GM12878 (cell line): ENCODE results near the gene DAAM2. TPM values are rescaled to one million over a fixed set of nuclear protein-coding genes. Genes with fewer than 3 reads are reported as not detected.

Source experiments
- ATAC-seq: fragments of 200-7000 bp; cut with Tn5 transposase; 3 replicates; pipeline ENCODE4 v1.9.1; 2020; ENCODE audit warnings: mild to moderate bottlenecking, moderate library complexity
- BruUV-seq: library from RNA; stranded (reverse); fragments of 400-500 nt; replicated peaks from 2 replicates; lab custom pipeline; 2021; lab: Mats Ljungman, UMichigan
- CTCF ChIA-PET: fragments of 300-600 bp; sonication (Branson Sonifier 250); formaldehyde crosslinking; extraction: SDS; loops from one replicate; lab custom pipeline; 2021; ENCODE audit warnings: inconsistent platforms; lab: Yijun Ruan, JAX
- POLR2A ChIA-PET: fragments of 350-600 bp; formaldehyde crosslinking; extraction: SDS; loops from one replicate; lab custom pipeline; 2021; ENCODE audit warnings: inconsistent platforms; lab: Charles Lee
- RAD21 ChIA-PET: fragments of 300-600 bp; sonication (Branson Sonifier 250); formaldehyde crosslinking; loops from one replicate; lab custom pipeline; 2023; ENCODE audit warnings: antibody characterized with exemption; ENCODE audit not compliant: unreplicated experiment; lab: Charles Lee
- SMC1A ChIA-PET: fragments of 300-600 bp; sonication (Branson Sonifier 250); formaldehyde crosslinking; loops from one replicate; lab custom pipeline; 2023; ENCODE audit not compliant: unreplicated experiment, uncharacterized antibody; lab: Charles Lee
- DNase-seq: peaks from one replicate; pipeline ENCODE4 v3.0.0-alpha.2; 2011; ENCODE audit warnings: low read depth, low spot score
- FAIRE-seq: peaks from 3 replicates; lab custom pipeline; 2011; peaks lifted over from hg19 to GRCh38; lab: Jason Lieb, UNC
- H2AFZ ChIP-seq: 2 replicates; pipeline ENCODE4 v1.6.0; 2011; ENCODE audit warnings: low read depth, low read length, control low read depth; ENCODE audit not compliant: control insufficient read depth
- H3K27ac ChIP-seq: 2 replicates; pipeline ENCODE4 v1.5.1; 2011; ENCODE audit warnings: control low read depth; ENCODE audit not compliant: control insufficient read depth, insufficient read depth
- H3K27me3 ChIP-seq, 2 experiments: replicated peaks in 1 of 2; 2 replicates each; pipeline versions ENCODE4 v1.6.0 to v1.6.1; 2011; ENCODE audit warnings: low read length in 1 of 2; ENCODE audit not compliant: control insufficient read depth in 2 of 2, insufficient read depth in 2 of 2
- H3K36me3 ChIP-seq, 2 experiments: 2 replicates each; pipeline ENCODE4 v1.5.1; 2011; ENCODE audit warnings: low read length in 1 of 2; ENCODE audit not compliant: control insufficient read depth in 2 of 2, insufficient read depth in 2 of 2
- H3K4me1 ChIP-seq: 2 replicates; pipeline ENCODE4 v1.6.1; 2011; ENCODE audit warnings: mild to moderate bottlenecking, low read length, moderate library complexity, mixed read lengths; ENCODE audit not compliant: control insufficient read depth, insufficient read depth
- H3K4me2 ChIP-seq: 2 replicates; pipeline ENCODE4 v1.6.0; 2011; ENCODE audit warnings: control low read depth; ENCODE audit not compliant: control insufficient read depth, insufficient read depth
- H3K4me3 ChIP-seq: fragments of 200-600 bp; sonication (generic); 2 replicates; pipeline ENCODE4 v1.5.1; 2016
- H3K79me2 ChIP-seq: 2 replicates; pipeline ENCODE4 v1.6.0; 2011; ENCODE audit warnings: low read length; ENCODE audit not compliant: control insufficient read depth, insufficient read depth
- H3K9ac ChIP-seq: 2 replicates; pipeline ENCODE4 v1.8.0; 2011; ENCODE audit warnings: low read length, control low read depth, mixed read lengths; ENCODE audit not compliant: control insufficient read depth, insufficient read depth
- H3K9me3 ChIP-seq: replicated peaks from 3 replicates; pipeline ENCODE4 v1.5.1; 2011; ENCODE audit warnings: mild to moderate bottlenecking, low read length; ENCODE audit not compliant: control insufficient read depth, insufficient read depth
- H4K20me1 ChIP-seq: 2 replicates; pipeline ENCODE4 v1.6.0; 2011; ENCODE audit not compliant: control insufficient read depth, insufficient read depth
- BHLHE40 ChIP-seq, 2 experiments: fragments of 450-650 bp in 1 of 2; IDR thresholded peaks; 2 replicates each; pipeline ENCODE4 v1.6.1; 2011 to 2017; ENCODE audit warnings: low read depth in 2 of 2, borderline replicate concordance in 1 of 2, improper control_type of control experiment in 1 of 2, low read length in 1 of 2, mild to moderate bottlenecking in 1 of 2
- CBFB ChIP-seq: IDR thresholded peaks from 2 replicates; pipeline ENCODE4 v1.6.1; 2016; ENCODE audit warnings: antibody characterized with exemption, low read depth
- CREB1 ChIP-seq: IDR thresholded peaks from 2 replicates; pipeline ENCODE4 v1.6.1; 2012; ENCODE audit warnings: low read depth, mild to moderate bottlenecking, inconsistent platforms
- CREM ChIP-seq: IDR thresholded peaks from 2 replicates; pipeline ENCODE4 v1.6.1; 2014; ENCODE audit warnings: antibody characterized with exemption, low read depth
- DPF2 ChIP-seq: fragments of 450-650 bp; IDR thresholded peaks from 2 replicates; pipeline ENCODE4 v1.6.1; 2017; ENCODE audit warnings: mild to moderate bottlenecking
- EGR1 ChIP-seq, 2 experiments: IDR thresholded peaks; 1 replicate in 1 of 2; 2 replicates in 1 of 2; pipeline ENCODE4 v1.6.1; 2011 to 2012; ENCODE audit warnings: low read depth in 2 of 2, low read length in 2 of 2, borderline replicate concordance in 1 of 2, mild to moderate bottlenecking in 1 of 2, moderate library complexity in 1 of 2
- EP300 ChIP-seq, 2 experiments: fragments of 150-350 bp in 1 of 2; IDR thresholded peaks; 2 replicates each; pipeline ENCODE4 v1.6.1; 2011 to 2012; ENCODE audit warnings: low read depth in 2 of 2, low read length in 2 of 2, borderline replicate concordance in 1 of 2, improper control_type of control experiment in 1 of 2, inconsistent platforms in 1 of 2; ENCODE audit not compliant: control insufficient read depth in 1 of 2
- GABPA ChIP-seq: IDR thresholded peaks from 2 replicates; pipeline ENCODE4 v1.6.1; 2014; ENCODE audit warnings: antibody characterized with exemption, low read depth, mild to moderate bottlenecking, inconsistent platforms
- JUNB ChIP-seq: IDR thresholded peaks from 2 replicates; pipeline ENCODE4 v1.6.1; 2016; ENCODE audit warnings: antibody characterized with exemption, mild to moderate bottlenecking
- KAT2A ChIP-seq: conservative IDR thresholded peaks from 2 replicates; pipeline ENCODE4 v1.6.1; 2011; ENCODE audit warnings: low read depth, low read length; ENCODE audit not compliant: control insufficient read depth
- PBX3 ChIP-seq: IDR thresholded peaks from 2 replicates; pipeline ENCODE4 v1.6.1; 2011; ENCODE audit warnings: mild to moderate bottlenecking, low read depth, low read length, moderate library complexity; ENCODE audit not compliant: insufficient replicate concordance
- RB1 ChIP-seq: fragments of 450-650 bp; formaldehyde crosslinking; IDR thresholded peaks from 2 replicates; pipeline ENCODE4 v1.6.1; 2017; ENCODE audit warnings: mild to moderate bottlenecking, borderline replicate concordance
- SMAD1 ChIP-seq: fragments of 450-650 bp; IDR thresholded peaks from 2 replicates; pipeline ENCODE4 v1.6.1; 2018; ENCODE audit warnings: mild to moderate bottlenecking, low read depth; ENCODE audit not compliant: partially characterized antibody
- SMC3 ChIP-seq: IDR thresholded peaks from 2 replicates; pipeline ENCODE4 v1.6.1; 2011; ENCODE audit warnings: low read length, improper control_type of control experiment, borderline replicate concordance
- SP1 ChIP-seq: IDR thresholded peaks from one replicate; pipeline ENCODE4 v1.6.1; 2011; ENCODE audit warnings: low read depth, low read length
- SREBF1 ChIP-seq: IDR thresholded peaks from 2 replicates; pipeline ENCODE4 v1.6.1; 2012; ENCODE audit warnings: mild to moderate bottlenecking, low read length
- ZBTB33 ChIP-seq: fragments of 450-650 bp; IDR thresholded peaks from 2 replicates; pipeline ENCODE4 v1.6.1; 2017; ENCODE audit warnings: mild to moderate bottlenecking
- ZNF622 ChIP-seq: fragments of 450-650 bp; IDR thresholded peaks from 2 replicates; pipeline ENCODE4 v1.6.1; 2017; ENCODE audit warnings: mild to moderate bottlenecking, inconsistent platforms
- ZSCAN29 ChIP-seq: fragments of 450-650 bp; IDR thresholded peaks from 2 replicates; pipeline ENCODE4 v1.6.1; 2017; ENCODE audit warnings: mild to moderate bottlenecking, moderate library complexity
- WGBS: methylation state at CpG from one replicate; pipeline ENCODE4 v1.1.6; 2016; ENCODE audit warnings: low lambda C conversion rate; ENCODE audit not compliant: insufficient replicate concordance, insufficient coverage; ENCODE audit errors: missing lambda C conversion rate; 5-methylcytosine and 5-hydroxymethylcytosine counted together
- in situ Hi-C: fragments of 300-500 bp; cut with MboI; formaldehyde crosslinking; loops from 9 replicates; pipeline ENCODE4 v1.14.3; 2018; ENCODE audit warnings: mixed read lengths
- intact Hi-C: fragments of 100-400 bp; cut with micrococcal nuclease; formaldehyde crosslinking; loops from one replicate; pipeline ENCODE4 v1.14.2; 2022; ENCODE audit not compliant: unreplicated experiment
- polyA plus RNA-seq, 11 experiments: library from polyadenylated mRNA; depleted of rRNA in 4 of 11; unstranded in 6 of 11; stranded (reverse) in 5 of 11; fragments of >200 nt; fragmentation: Nextera tagmentation in 4 of 11; fragmentation: Illumina TruSeq in 1 of 11; extraction: Ambion mirVana in 4 of 11; extraction: Trizol in 1 of 11; gene quantifications; 1 replicate in 1 of 11; 2 replicates in 10 of 11; pipeline versions ENCODE4 v1.2.1 to v1.2.3, GENCODE V29; 2011 to 2016; ENCODE audit warnings: inconsistent platforms in 2 of 11, missing spikeins in 2 of 11, low read depth in 1 of 11
- total RNA-seq, 4 experiments: library from RNA; depleted of rRNA in 3 of 4; stranded (reverse); fragments of >200 nt in 3 of 4; fragmentation: Illumina TruSeq in 1 of 4; extraction: Trizol in 1 of 4; gene quantifications; 2 replicates each; pipeline versions ENCODE4 v1.2.1 to v1.2.3, GENCODE V29; 2013 to 2021
- TF ChIP-seq, protein P1 (sequence below): fragments of 450-650 bp; formaldehyde crosslinking; IDR thresholded peaks from 2 replicates; pipeline ENCODE4 v1.4.0; 2020; ENCODE audit warnings: mild to moderate bottlenecking, moderate library complexity

The DAAM2 gene
- total and polyA plus RNA-seq, 10 of the 15 experiments (the other 5 are each of a cell fraction or from before 2014, with no cell fraction given), result 0.05 to 0.22 TPM; not detected in 8

GRCh38 chr6:39777218-39777617, 15.0 kb upstream of the DAAM2 start:
- no peak overlapping the region for H3K4me2 ChIP-seq
- H3K36me3 ChIP-seq, result no peaks in the 10 kb centered on the region
- POLR2A ChIA-PET, result no interaction called here
- intact Hi-C loops, result no loop called here
- 40% methylated on average over 10 of the region's 10 CpGs for WGBS
- H4K20me1 ChIP-seq, result no peaks in the 10 kb centered on the region
- RAD21 ChIA-PET, result no interaction called here
- H3K9ac ChIP-seq, result no peak overlapping the region
- no peak overlapping the region for H2AFZ ChIP-seq
- SMC1A ChIA-PET, result interaction anchor here (1.3 to 1.5 kb wide), 2 partner anchors 23 to 25 kb away, joined by 4 to 7 read pairs; no protein-coding TSS in a partner anchor
- no peak for DNase-seq
- H3K79me2 ChIP-seq, result no peaks in the 10 kb centered on the region
- no TSS peak for BruUV-seq
- H3K4me1 ChIP-seq, result no peaks in the 10 kb centered on the region
- FAIRE-seq, result no peak
- H3K27me3 ChIP-seq, result no peaks in the 10 kb centered on the region
- no peak overlapping the region for H3K27ac ChIP-seq
- TF ChIP-seq EP300 (IDR thresholded peaks at IDR 0.05; ENCODE audit: borderline replicate concordance in 1 of 2, control insufficient read depth in 1 of 2, low read depth in 2 of 2, low read length in 2 of 2) (no peak), EGR1 (IDR thresholded peaks at IDR 0.05; ENCODE audit: borderline replicate concordance in 1 of 2, low read depth in 2 of 2, low read length in 2 of 2) (no peak), DPF2 (no peak), BHLHE40 (IDR thresholded peaks at IDR 0.05; ENCODE audit: borderline replicate concordance in 1 of 2, low read depth in 2 of 2, low read length in 1 of 2) (no peak), SREBF1 (no peak), SMC3 (no peak), ZSCAN29 (no peak), SMAD1 (no peak), JUNB (no peak), PBX3 (no peak), CREM (no peak), SP1 (no peak), CREB1 (no peak), RB1 (no peak), KAT2A (no peak), ZBTB33 (no peak), CBFB (no peak), GABPA (no peak), ZNF622 (no peak)
- TF ChIP-seq, protein P1, sequence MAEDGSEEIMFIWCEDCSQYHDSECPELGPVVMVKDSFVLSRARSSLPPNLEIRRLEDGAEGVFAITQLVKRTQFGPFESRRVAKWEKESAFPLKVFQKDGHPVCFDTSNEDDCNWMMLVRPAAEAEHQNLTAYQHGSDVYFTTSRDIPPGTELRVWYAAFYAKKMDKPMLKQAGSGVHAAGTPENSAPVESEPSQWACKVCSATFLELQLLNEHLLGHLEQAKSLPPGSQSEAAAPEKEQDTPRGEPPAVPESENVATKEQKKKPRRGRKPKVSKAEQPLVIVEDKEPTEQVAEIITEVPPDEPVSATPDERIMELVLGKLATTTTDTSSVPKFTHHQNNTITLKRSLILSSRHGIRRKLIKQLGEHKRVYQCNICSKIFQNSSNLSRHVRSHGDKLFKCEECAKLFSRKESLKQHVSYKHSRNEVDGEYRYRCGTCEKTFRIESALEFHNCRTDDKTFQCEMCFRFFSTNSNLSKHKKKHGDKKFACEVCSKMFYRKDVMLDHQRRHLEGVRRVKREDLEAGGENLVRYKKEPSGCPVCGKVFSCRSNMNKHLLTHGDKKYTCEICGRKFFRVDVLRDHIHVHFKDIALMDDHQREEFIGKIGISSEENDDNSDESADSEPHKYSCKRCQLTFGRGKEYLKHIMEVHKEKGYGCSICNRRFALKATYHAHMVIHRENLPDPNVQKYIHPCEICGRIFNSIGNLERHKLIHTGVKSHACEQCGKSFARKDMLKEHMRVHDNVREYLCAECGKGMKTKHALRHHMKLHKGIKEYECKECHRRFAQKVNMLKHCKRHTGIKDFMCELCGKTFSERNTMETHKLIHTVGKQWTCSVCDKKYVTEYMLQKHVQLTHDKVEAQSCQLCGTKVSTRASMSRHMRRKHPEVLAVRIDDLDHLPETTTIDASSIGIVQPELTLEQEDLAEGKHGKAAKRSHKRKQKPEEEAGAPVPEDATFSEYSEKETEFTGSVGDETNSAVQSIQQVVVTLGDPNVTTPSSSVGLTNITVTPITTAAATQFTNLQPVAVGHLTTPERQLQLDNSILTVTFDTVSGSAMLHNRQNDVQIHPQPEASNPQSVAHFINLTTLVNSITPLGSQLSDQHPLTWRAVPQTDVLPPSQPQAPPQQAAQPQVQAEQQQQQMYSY (CRISPR knock-in tag), result no peak
- no peak overlapping the region for H3K4me3 ChIP-seq
- in situ Hi-C loops, result no loop called here
- H3K9me3 ChIP-seq, result no peaks in the 10 kb centered on the region
- CTCF ChIA-PET, result interaction anchor here (0.5 to 1.2 kb wide), 3 partner anchors 8 to 83 kb away, joined by 3 to 4 read pairs (median 3); no protein-coding TSS in a partner anchor
- no peak for ATAC-seq
